ENCODE measurements around the gene SNX21.

SNX21 gene

DNA sequence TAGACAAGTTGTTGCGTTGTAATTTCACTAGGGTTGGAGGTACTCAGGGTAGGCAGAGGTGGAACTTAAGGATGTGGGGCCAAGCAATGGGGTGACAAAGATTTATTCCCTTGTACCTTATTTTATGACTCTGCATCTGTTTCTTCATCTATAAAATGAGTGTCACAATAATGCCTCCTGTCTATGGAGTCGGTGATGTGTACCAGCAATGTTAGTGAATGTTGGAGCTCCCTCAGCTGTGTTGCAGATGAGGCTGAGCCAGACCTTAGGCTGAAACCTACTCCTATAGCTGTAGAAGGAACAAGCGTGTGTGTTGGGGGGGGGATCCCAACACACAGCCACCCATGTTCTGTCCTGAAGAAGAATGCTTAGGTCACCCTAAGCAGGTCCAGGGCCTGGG is 16.6 kb upstream of the SNX21 start:
- Histone ChIP-seq H3K9me3 (ENCODE audit: control insufficient read depth, insufficient read depth, low read length) (no peaks in the 10 kb centered on the region), H3K4me3 (ENCODE audit: low read length) (no peak overlapping the region), H4K20me1 (ENCODE audit: control insufficient read depth, insufficient read depth, low read depth, low read length) (peaks cover 3% of the 10 kb centered on the region; the same call in 1 of the 2 replicates), H3K27ac (ENCODE audit: low read depth, low read length) (no peak overlapping the region), H3K4me2 (ENCODE audit: low read length) (no peak overlapping the region), H3F3A (ENCODE audit: control insufficient read depth, insufficient read depth) (peaks cover 42% of the 10 kb centered on the region), H3K79me2 (ENCODE audit: control insufficient read depth, low read length) (peaks cover 21% of the 10 kb centered on the region), H3K9me2 (replicated peaks; ENCODE audit: control insufficient read depth, low read length) (no peaks in the 10 kb centered on the region), H3K36me3 (ENCODE audit: control insufficient read depth, low read length) (peaks cover 52% of the 10 kb centered on the region), H3K27me3 (ENCODE audit: control insufficient read depth, low read length) (no peaks in the 10 kb centered on the region), H3K4me1 (ENCODE audit: control insufficient read depth, low read length) (peaks cover 11% of the 10 kb centered on the region)
- TF ChIP-seq, protein P1, sequence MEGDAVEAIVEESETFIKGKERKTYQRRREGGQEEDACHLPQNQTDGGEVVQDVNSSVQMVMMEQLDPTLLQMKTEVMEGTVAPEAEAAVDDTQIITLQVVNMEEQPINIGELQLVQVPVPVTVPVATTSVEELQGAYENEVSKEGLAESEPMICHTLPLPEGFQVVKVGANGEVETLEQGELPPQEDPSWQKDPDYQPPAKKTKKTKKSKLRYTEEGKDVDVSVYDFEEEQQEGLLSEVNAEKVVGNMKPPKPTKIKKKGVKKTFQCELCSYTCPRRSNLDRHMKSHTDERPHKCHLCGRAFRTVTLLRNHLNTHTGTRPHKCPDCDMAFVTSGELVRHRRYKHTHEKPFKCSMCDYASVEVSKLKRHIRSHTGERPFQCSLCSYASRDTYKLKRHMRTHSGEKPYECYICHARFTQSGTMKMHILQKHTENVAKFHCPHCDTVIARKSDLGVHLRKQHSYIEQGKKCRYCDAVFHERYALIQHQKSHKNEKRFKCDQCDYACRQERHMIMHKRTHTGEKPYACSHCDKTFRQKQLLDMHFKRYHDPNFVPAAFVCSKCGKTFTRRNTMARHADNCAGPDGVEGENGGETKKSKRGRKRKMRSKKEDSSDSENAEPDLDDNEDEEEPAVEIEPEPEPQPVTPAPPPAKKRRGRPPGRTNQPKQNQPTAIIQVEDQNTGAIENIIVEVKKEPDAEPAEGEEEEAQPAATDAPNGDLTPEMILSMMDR (IDR thresholded peaks at IDR 0.05; ENCODE audit: low read depth, low read length, poor library complexity, severe bottlenecking) = no peak
- TF ChIP-seq EZH2phosphoT487 (IDR thresholded peaks at IDR 0.05; ENCODE audit: borderline replicate concordance, low read length) = no peak

DNA sequence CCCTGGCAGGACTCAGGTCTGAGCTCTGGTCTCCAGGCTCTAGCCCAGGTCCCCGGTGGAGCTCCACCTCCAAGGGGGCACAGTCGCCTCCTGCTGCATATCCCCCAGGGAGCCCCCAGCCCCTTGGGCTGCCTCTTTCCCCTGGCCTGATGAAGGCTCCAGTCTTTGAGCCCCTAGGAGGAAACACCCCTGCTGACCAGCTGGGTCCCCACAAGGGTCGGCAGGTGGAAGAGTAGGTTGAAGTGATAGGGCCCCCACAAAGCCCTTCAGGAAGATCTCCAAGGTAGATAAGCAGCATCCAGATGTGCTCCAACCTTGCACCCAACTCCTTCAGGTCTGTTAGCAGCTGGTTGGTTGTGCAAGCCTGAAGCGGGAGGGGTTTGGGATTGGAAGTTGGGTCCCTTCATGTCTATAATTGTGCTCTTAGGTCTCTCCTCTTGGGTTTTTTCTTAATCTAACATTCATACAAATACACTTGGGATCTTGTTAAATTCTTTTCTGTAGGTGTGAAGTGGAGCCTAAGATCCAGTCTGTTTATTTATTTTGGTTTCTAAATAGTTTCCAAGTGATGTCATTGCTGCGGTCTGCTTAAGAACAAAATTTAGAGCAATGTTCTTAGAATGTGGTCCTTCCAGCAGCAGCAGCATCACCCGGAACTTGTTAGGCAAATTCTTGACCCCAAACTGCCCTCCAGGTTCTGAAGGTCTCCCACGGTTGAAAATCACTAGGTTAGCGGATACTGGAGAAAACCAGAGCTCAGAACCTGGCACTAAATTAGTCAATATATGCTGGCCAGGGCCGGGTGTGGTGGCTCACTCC is 16.0 kb upstream of the SNX21 start:
- peaks cover 18% of the 10 kb centered on the region for H3K79me2 ChIP-seq (ENCODE audit: control insufficient read depth, low read length)
- no peak overlapping the region for H3K4me2 ChIP-seq (ENCODE audit: low read length)
- H3K9me2 ChIP-seq (replicated peaks; ENCODE audit: control insufficient read depth, low read length) = no peaks in the 10 kb centered on the region
- no peaks in the 10 kb centered on the region for H3K27me3 ChIP-seq (ENCODE audit: control insufficient read depth, low read length)
- peaks cover 3% of the 10 kb centered on the region; the same call in 1 of the 2 replicates for H4K20me1 ChIP-seq (ENCODE audit: control insufficient read depth, insufficient read depth, low read depth, low read length)
- no peak overlapping the region for H3K4me3 ChIP-seq (ENCODE audit: low read length)
- H3F3A ChIP-seq (ENCODE audit: control insufficient read depth, insufficient read depth) = peaks cover 42% of the 10 kb centered on the region
- peaks cover 9% of the 10 kb centered on the region for H3K4me1 ChIP-seq (ENCODE audit: control insufficient read depth, low read length)
- H3K27ac ChIP-seq (ENCODE audit: low read depth, low read length) = no peak overlapping the region
- peaks cover 49% of the 10 kb centered on the region for H3K36me3 ChIP-seq (ENCODE audit: control insufficient read depth, low read length)
- TF ChIP-seq, protein P1 (IDR thresholded peaks at IDR 0.05; ENCODE audit: low read depth, low read length, poor library complexity, severe bottlenecking) = no peak
- TF ChIP-seq EZH2phosphoT487 (IDR thresholded peaks at IDR 0.05; ENCODE audit: borderline replicate concordance, low read length) = no peak
- no peaks in the 10 kb centered on the region for H3K9me3 ChIP-seq (ENCODE audit: control insufficient read depth, insufficient read depth, low read length)

GRCh38 chr20:45818239-45818638 is 15.4 kb upstream of the SNX21 start:
- peaks cover 43% of the 10 kb centered on the region for H3K36me3 ChIP-seq (ENCODE audit: control insufficient read depth, low read length)
- H3K9me3 ChIP-seq (ENCODE audit: control insufficient read depth, insufficient read depth, low read length) = no peaks in the 10 kb centered on the region
- no peaks in the 10 kb centered on the region for H3K9me2 ChIP-seq (replicated peaks; ENCODE audit: control insufficient read depth, low read length)
- H3K27ac ChIP-seq (ENCODE audit: low read depth, low read length) = no peak overlapping the region
- H3F3A ChIP-seq (ENCODE audit: control insufficient read depth, insufficient read depth) = peaks cover 42% of the 10 kb centered on the region
- H3K27me3 ChIP-seq (ENCODE audit: control insufficient read depth, low read length) = no peaks in the 10 kb centered on the region
- peaks cover 11% of the 10 kb centered on the region for H3K79me2 ChIP-seq (ENCODE audit: control insufficient read depth, low read length)
- H3K4me2 ChIP-seq (ENCODE audit: low read length) = no peak overlapping the region
- H3K4me1 ChIP-seq (ENCODE audit: control insufficient read depth, low read length) = peaks cover 9% of the 10 kb centered on the region
- peaks cover 3% of the 10 kb centered on the region; the same call in 1 of the 2 replicates for H4K20me1 ChIP-seq (ENCODE audit: control insufficient read depth, insufficient read depth, low read depth, low read length)
- TF ChIP-seq, protein P1 (IDR thresholded peaks at IDR 0.05; ENCODE audit: low read depth, low read length, poor library complexity, severe bottlenecking) = no peak
- no peak for TF ChIP-seq EZH2phosphoT487 (IDR thresholded peaks at IDR 0.05; ENCODE audit: borderline replicate concordance, low read length)
- no peak overlapping the region for H3K4me3 ChIP-seq (ENCODE audit: low read length)
